Measurements from ENCODE around the gene PLCH2.

PLCH2 gene

DNA sequence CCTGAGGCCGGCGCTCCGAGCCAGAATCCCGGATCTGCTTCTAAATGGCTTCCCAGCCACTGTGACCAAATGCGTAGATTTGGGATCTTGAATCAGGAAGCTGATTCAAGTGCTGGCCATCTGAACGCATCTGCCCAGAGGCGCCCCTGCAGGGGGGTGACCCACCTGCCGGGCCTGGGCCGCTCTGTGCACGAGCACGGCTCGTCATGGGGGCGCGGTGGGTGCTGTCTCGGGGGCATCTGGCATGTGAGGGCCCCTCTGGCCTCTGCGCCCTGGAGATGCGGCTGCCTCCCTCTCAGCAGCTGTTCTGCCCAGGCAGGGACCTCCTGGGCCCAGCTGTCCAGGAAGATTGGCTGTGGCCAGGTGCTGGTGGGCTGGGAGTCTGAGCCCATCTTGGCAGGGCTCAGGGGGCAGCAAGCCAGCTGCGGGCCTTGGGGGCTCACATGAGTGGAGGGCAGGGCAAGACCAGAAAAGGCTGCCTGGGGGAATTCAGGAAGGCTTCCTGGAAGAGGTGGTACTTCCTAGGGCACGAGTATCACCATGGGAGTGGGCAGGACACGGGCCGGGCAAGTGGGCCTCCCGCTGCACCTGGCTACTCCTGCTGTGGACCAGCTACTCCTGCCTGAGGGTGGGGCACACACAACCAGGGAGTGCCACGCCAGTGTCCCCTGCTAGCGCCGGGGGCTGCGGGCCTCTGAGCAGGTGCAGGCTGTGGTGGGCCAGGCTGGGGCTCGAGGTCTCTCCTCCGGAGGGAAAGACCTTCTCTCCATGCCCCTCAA, 25.1 kb downstream of the PLCH2 start:
- no peak for DNase-seq (ENCODE audit: low read depth)

DNA sequence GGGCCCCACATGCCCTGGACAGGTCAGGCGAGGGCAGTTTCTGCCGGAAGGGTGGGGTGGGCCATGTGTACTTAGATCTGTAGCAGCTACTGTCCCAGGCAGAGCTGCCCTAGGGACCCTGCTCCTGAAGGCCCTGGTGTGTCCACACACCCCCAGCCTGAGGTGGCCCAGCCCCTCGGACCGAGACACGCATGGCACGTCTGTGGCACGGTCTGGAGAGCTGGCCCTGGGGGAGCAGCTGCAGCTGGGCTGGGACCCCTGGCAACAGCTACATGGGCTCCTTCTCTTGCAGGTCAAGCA, 25.7 kb downstream of the PLCH2 start:
- DNase-seq (ENCODE audit: low read depth) = no peak

DNA sequence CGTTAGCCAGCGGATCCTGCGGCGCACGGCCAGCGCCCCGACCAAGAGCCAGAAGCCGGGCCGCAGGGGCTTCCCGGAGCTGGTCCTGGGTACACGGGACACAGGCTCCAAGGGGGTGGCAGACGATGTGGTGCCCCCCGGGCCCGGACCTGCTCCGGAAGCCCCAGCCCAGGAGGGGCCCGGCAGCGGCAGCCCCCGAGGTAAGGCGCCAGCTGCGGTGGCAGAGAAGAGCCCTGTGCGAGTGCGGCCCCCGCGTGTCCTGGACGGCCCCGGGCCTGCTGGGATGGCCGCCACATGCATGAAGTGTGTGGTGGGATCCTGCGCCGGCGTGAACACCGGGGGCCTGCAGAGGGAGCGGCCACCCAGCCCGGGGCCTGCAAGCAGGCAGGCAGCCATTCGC, 26.1 kb downstream of the PLCH2 start:
- DNase-seq (ENCODE audit: low read depth) = no peak

GRCh38 chr1:2502661-2503553, 26.8 kb downstream of the PLCH2 start:
- DNase-seq (ENCODE audit: low read depth) = no peak

DNA sequence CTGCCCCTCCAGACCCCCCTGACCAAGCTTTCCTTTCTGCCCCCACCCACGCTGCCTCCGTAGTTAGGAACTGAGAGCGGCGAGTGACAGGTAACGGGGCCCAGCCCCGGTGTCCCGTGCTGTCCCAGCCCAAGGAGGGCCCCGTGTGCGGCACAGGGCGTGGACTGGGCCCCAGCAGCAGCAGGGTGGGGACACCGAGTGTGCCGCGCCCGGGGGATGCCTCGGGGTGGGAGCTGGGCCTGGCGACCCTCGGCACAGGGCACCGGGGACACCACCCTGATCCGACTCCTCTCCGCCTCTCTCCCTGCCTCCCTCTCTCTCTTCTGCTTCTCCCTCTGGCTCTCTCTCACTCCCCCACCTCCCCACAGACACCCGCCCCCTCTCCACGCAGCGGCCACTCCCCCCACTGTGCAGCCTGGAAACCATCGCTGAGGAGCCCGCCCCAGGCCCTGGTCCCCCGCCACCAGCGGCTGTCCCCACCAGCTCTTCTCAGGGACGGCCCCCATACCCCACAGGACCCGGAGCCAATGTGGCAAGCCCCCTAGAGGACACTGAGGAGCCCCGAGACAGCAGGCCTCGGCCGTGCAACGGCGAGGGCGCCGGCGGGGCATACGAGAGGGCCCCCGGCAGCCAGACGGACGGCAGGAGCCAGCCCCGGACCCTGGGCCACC, 27.6 kb downstream of the PLCH2 start:
- no peak for DNase-seq (ENCODE audit: low read depth)

- no peak for DNase-seq (ENCODE audit: low read depth)
Observed at GRCh38 chr1:2504225-2504948, 28.3 kb downstream of the PLCH2 start.

DNA sequence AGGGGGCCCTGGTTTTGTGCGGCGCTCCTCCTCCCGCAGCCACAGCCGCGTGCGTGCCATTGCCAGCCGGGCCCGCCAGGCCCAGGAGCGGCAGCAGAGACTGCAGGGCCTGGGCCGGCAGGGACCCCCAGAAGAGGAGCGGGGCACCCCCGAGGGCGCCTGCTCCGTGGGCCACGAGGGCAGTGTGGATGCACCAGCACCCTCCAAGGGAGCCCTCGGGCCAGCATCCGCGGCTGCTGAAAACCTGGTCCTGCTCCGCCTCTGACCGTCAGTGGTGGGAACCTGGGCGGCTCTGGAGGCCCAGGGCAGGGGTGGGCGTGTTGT, 28.8 kb downstream of the PLCH2 start:
- DNase-seq (ENCODE audit: low read depth) = no peak

DNA sequence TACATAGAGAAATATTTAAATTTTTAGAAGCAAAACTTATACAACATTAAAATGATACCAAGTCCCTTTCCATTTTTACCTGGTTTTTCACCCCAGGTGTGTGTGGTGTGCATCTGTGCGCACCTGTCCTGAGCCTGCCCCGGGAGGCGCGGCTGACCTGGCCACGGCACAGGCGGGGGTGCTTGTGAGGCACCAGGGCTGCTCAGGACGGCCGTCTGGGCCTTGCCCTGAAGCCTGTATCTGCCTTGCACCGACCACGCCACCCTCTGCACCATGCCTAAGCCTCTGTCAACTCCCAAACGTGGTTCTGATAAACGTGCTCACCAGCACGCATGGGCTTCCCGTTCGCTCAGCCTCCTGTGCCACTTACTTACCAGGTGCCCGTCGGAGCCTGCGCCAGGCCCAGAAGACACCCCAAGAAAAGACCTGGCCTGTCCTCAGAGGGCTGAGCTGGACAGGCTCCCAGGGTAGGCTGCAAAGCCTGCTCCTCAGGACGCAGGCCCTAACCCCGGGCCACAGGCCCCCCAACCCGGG, 29.4 kb downstream of the PLCH2 start:
- no peak for DNase-seq (ENCODE audit: low read depth)

DNA sequence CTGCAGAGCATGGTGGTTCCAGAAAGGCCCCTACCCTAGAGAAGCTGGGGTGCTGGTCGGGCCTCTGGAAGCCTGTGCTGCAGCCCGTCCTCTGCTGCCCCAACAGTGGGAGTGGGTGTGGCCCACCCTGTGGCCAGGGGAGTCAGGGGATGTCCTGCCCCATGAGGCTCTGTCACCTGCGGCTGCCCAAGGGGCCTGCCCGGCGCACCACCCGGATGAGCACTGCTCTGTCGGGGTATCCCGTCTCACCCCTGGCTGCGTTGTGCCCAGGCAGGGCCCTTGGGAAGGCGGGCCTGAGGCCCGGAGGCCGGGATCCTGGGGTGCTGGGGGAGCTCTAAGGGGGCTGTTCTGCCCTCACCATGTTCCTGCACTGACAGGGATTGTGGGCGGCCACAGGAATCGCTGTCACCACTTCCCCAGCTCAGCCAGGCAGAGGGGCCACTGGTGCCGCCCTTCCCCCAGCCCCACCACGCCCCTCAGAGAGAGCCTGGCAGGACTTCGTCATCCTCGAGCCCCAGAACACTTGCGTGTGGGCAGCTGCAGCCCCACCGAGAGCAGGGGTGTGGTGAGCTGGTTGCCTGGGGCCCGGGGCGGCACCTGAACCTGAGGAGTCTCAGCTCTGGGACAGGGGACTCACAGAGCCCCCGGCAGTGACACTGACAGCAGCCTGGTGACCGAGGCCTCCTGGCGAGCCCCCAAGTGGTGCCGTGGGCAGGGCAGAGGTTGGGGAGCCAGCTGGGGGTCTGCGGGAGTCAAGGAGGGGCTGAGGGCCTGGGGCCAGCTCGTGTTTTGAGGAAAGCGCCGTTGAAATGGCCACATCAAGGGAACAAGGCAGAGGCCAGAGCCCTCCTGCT, 30.1 kb downstream of the PLCH2 start:
- no peak for DNase-seq (ENCODE audit: low read depth)

DNA sequence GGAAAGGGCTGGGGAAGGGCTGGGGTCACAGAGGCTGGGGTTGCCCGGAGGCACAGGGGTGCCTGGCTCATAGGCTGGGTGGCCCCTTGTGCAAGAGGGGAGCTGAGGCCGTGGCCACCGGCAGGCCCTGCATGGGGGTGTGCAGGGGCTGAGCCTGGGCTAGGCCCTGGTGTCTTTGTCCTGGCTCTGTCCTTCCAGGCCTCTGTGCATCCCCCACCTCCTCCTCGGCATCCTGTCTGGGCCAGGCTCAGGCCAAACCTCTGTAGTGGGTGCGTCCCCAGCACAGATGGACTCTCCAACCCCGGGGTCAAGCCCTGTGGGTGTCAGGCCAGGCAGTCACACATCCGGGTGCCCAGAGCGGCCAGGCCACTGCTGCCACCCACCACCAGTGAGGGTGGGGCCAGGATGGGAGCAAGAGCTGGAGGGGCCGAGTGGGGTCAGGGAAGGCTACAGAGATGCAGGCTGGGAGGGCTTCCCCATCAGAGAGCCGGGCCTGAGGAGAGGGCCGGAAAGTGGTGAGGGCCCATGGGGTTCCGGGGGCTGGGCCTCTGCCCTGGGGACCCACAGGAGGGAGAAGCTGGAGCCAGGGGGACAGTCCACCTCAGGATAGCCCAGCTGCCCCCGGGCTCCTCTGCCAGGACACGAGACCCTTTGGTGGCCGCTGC, 30.9 kb downstream of the PLCH2 start:
- no peak for DNase-seq (ENCODE audit: low read depth)

DNA sequence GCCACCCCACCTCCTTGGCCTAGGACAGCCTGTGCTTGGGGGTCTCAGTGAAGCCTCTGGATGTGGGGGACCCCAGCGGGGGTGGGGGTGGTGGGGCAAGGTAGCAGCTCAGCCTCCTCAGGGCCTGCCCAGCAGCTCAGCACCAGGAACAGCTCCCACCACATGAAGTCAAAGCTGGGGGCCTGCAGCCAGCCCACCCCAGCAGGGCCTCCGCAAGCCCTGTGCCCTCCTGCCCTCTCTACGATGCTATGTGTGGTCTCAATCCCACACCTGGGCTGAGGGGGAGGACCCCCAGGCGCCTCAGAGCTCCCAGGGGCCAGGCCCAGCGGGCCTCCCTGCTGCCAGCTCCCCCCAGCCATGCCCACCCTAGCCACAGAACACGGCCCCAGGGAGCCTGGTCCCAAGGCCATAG, 31.7 kb downstream of the PLCH2 start:
- no peak for DNase-seq (ENCODE audit: low read depth)

- DNase-seq (ENCODE audit: low read depth) = no peak
Observed at GRCh38 chr1:2508180-2508579, 32.1 kb downstream of the PLCH2 start.

GRCh38 chr1:2508751-2509150, 32.7 kb downstream of the PLCH2 start:
- DNase-seq (ENCODE audit: low read depth) = no peak

- no peak for DNase-seq (ENCODE audit: low read depth)
Observed at GRCh38 chr1:2509589-2509988, 33.5 kb downstream of the PLCH2 start.

- no peak for DNase-seq (ENCODE audit: low read depth)
Observed at GRCh38 chr1:2510366-2511155, 34.5 kb downstream of the PLCH2 start.

- DNase-seq (ENCODE audit: low read depth) = no peak
Observed at GRCh38 chr1:2512862-2513421, 36.9 kb downstream of the PLCH2 start.

GRCh38 chr1:2513939-2514652, 38.0 kb downstream of the PLCH2 start:
- no peak for DNase-seq (ENCODE audit: low read depth)

- no peak for DNase-seq (ENCODE audit: low read depth)
Observed at GRCh38 chr1:2514863-2515762, 39.0 kb downstream of the PLCH2 start.

Data from fibroblast of the conjunctiva (primary cell).